B cell (primary cell): ENCODE measurements around the gene FHIT. TPM values are rescaled to one million over a fixed set of nuclear protein-coding genes. Genes with fewer than 3 reads are reported as not detected.

Source experiments
- ATAC-seq: fragments of 200-7000 bp; cut with Tn5 transposase; one replicate; pipeline ENCODE4 v1.10.0; 2021; ENCODE audit warnings: low read depth, mild to moderate bottlenecking, moderate number of reproducible peaks, moderate library complexity
- CTCF ChIA-PET: fragments of 350-600 bp; sonication (Branson Sonifier 250); formaldehyde crosslinking; loops from one replicate; lab custom pipeline; 2021; ENCODE audit warnings: antibody characterized with exemption, inconsistent platforms; lab: Charles Lee
- POLR2A ChIA-PET: fragments of 350-600 bp; sonication (Branson Sonifier 250); formaldehyde crosslinking; loops from one replicate; lab custom pipeline; 2021; ENCODE audit warnings: antibody characterized with exemption; lab: Charles Lee
- DNase-seq: peaks from one replicate; pipeline ENCODE4 v3.0.0; 2013
- H2AFZ ChIP-seq: 2 replicates; pipeline ENCODE4 v1.6.1; 2012; ENCODE audit warnings: mild to moderate bottlenecking, low read depth, low read length; ENCODE audit not compliant: insufficient read depth, poor library complexity, severe bottlenecking
- H3K27ac ChIP-seq, 2 donors: 1 replicate in 1 of 2; 2 replicates in 1 of 2; pipeline ENCODE4 v1.5.1; 2012 to 2013; ENCODE audit warnings: low read length in 2 of 2, mild to moderate bottlenecking in 2 of 2, moderate library complexity in 1 of 2
- H3K27me3 ChIP-seq, 4 experiments: fragments of 200-600 bp in 1 of 4; sonication (generic) in 1 of 4; replicated peaks in 1 of 4; 1 replicate in 2 of 4; 2 replicates in 2 of 4; pipeline versions ENCODE4 v1.6.1 to v1.7.0; 2013 to 2016; ENCODE audit warnings: low read length in 3 of 4, mild to moderate bottlenecking in 2 of 4, mixed read lengths in 1 of 4, moderate library complexity in 1 of 4; ENCODE audit not compliant: insufficient read depth in 4 of 4, control insufficient read depth in 3 of 4; ENCODE audit errors: control extremely low read depth in 1 of 4
- H3K36me3 ChIP-seq, 2 experiments: replicated peaks in 1 of 2; 1 replicate in 1 of 2; 2 replicates in 1 of 2; pipeline versions ENCODE4 v1.6.1 to v1.7.1; 2013; ENCODE audit warnings: low read length in 1 of 2; ENCODE audit not compliant: insufficient read depth in 2 of 2, control insufficient read depth in 1 of 2; ENCODE audit errors: control extremely low read depth in 1 of 2, extremely low read depth in 1 of 2
- H3K4me1 ChIP-seq, 2 donors: fragments of 200-600 bp in 1 of 2; sonication (generic) in 1 of 2; 1 replicate in 1 of 2; 2 replicates in 1 of 2; pipeline versions ENCODE4 v1.5.1 to v1.6.1; 2013 to 2017; ENCODE audit warnings: low read length in 2 of 2; ENCODE audit not compliant: control insufficient read depth in 2 of 2, insufficient read depth in 2 of 2
- H3K4me2 ChIP-seq: replicated peaks from 2 replicates; pipeline ENCODE3; 2012; ENCODE audit warnings: mild to moderate bottlenecking, low read depth, low read length; ENCODE audit not compliant: poor library complexity, severe bottlenecking
- H3K4me3 ChIP-seq, 5 experiments: fragments of 200-600 bp in 1 of 5; sonication (generic) in 1 of 5; 1 replicate in 3 of 5; 2 replicates in 2 of 5; pipeline versions ENCODE4 v1.5.1 to v1.7.0; 2011 to 2016; ENCODE audit warnings: low read length in 4 of 5, mild to moderate bottlenecking in 4 of 5, low read depth in 2 of 5, control low read depth in 1 of 5, moderate library complexity in 1 of 5; ENCODE audit not compliant: insufficient read depth in 1 of 5; ENCODE audit errors: control extremely low read depth in 1 of 5, extremely low read depth in 1 of 5
- H3K79me2 ChIP-seq: fragments of 200-600 bp; sonication (generic); one replicate; pipeline ENCODE4 v1.6.0; 2016; ENCODE audit warnings: low read length; ENCODE audit not compliant: control insufficient read depth, insufficient read depth
- H3K9ac ChIP-seq: fragments of 200-600 bp; sonication (generic); 2 replicates; pipeline ENCODE4 v1.6.1; 2017; ENCODE audit warnings: mild to moderate bottlenecking, low read length, moderate library complexity
- H3K9me3 ChIP-seq, 3 donors: one replicate each; pipeline versions ENCODE4 v1.6.1 to v1.7.1; 2013; ENCODE audit warnings: low read length in 2 of 3; ENCODE audit not compliant: control insufficient read depth in 2 of 3, insufficient read depth in 1 of 3; ENCODE audit errors: control extremely low read depth in 1 of 3
- H4K20me1 ChIP-seq: 2 replicates; pipeline ENCODE4 v1.6.0; 2012; ENCODE audit warnings: mild to moderate bottlenecking, low read length; ENCODE audit not compliant: insufficient read depth, control insufficient read depth, poor library complexity, severe bottlenecking
- H3K27ac Mint-ChIP-seq: one replicate; pipeline ENCODE4 v1.8.0; 2021; ENCODE audit warnings: mixed read lengths
- H3K27me3 Mint-ChIP-seq: one replicate; pipeline ENCODE4 v1.8.0; 2021; ENCODE audit warnings: mixed read lengths
- H3K4me1 Mint-ChIP-seq: one replicate; pipeline ENCODE4 v1.8.0; 2021; ENCODE audit warnings: mixed read lengths
- H3K4me3 Mint-ChIP-seq: one replicate; pipeline ENCODE4 v1.8.0; 2021; ENCODE audit warnings: mixed read lengths
- H3K9me3 Mint-ChIP-seq: one replicate; pipeline ENCODE4 v1.8.0; 2022; ENCODE audit warnings: mixed read lengths; ENCODE audit not compliant: insufficient read depth
- EZH2 ChIP-seq: IDR thresholded peaks from 2 replicates; pipeline ENCODE4 v1.6.1; 2012; ENCODE audit warnings: borderline replicate concordance, low read depth, mild to moderate bottlenecking, moderate library complexity, low read length; ENCODE audit not compliant: insufficient read depth, poor library complexity, severe bottlenecking
- WGBS: methylation state at CpG from one replicate; pipeline ENCODE4 v1.1.5; 2013; ENCODE audit warnings: missing lambda C conversion rate; ENCODE audit not compliant: insufficient coverage; 5-methylcytosine and 5-hydroxymethylcytosine counted together
- intact Hi-C: fragments of 100-400 bp; cut with micrococcal nuclease; formaldehyde crosslinking; loops from one replicate; pipeline ENCODE4 v1.10.0; 2022
- polyA plus RNA-seq: library from polyadenylated mRNA; depleted of rRNA; stranded (reverse); fragments of >200 nt; gene quantifications from 2 replicates; pipeline ENCODE4 v1.2.3, GENCODE V29; 2012
- total RNA-seq, 2 donors: library from RNA; stranded (reverse); fragments of 120-200 nt in 1 of 2; gene quantifications; 1 replicate in 1 of 2; 2 replicates in 1 of 2; pipeline versions ENCODE4 v1.2.3 to v1.2.4, GENCODE V29; 2013 to 2022
- TF ChIP-seq, protein P1 (sequence below): fragments of 200-600 bp; IDR thresholded peaks from one replicate; pipeline ENCODE4 v1.8.0; 2022; ENCODE audit warnings: antibody characterized with exemption, mild to moderate bottlenecking

FHIT gene
- total and polyA plus RNA-seq, 2 donors (not counting 1 experiment from before 2014, with no cell fraction given) = 1.7 to 7.8 TPM

GRCh38 chr3:60844256-60844655 is 407.0 kb downstream of the FHIT start:
- ChIA-PET POLR2A (no interaction called here), CTCF (no interaction called here)
- intact Hi-C loops = no loop called here
- Histone ChIP-seq H3K4me3 (no peak overlapping the region), H3K79me2 (no peaks in the 10 kb centered on the region), H3K27ac (no peak overlapping the region), H3K27me3 (no peaks in the 10 kb centered on the region), H3K36me3 (no peaks in the 10 kb centered on the region), H4K20me1 (no peaks in the 10 kb centered on the region), H3K4me1 (no peaks in the 10 kb centered on the region), H3K9me3 (no peaks in the 10 kb centered on the region), H2AFZ (no peak overlapping the region), H3K9ac (no peak overlapping the region), H3K4me2 (no peak overlapping the region)
- Mint-ChIP-seq H3K27me3 (no peaks in the 10 kb centered on the region), H3K4me3 (no peak overlapping the region), H3K4me1 (no peaks in the 10 kb centered on the region), H3K9me3 (no peaks in the 10 kb centered on the region), H3K27ac (no peak overlapping the region)
- TF ChIP-seq, protein P1, sequence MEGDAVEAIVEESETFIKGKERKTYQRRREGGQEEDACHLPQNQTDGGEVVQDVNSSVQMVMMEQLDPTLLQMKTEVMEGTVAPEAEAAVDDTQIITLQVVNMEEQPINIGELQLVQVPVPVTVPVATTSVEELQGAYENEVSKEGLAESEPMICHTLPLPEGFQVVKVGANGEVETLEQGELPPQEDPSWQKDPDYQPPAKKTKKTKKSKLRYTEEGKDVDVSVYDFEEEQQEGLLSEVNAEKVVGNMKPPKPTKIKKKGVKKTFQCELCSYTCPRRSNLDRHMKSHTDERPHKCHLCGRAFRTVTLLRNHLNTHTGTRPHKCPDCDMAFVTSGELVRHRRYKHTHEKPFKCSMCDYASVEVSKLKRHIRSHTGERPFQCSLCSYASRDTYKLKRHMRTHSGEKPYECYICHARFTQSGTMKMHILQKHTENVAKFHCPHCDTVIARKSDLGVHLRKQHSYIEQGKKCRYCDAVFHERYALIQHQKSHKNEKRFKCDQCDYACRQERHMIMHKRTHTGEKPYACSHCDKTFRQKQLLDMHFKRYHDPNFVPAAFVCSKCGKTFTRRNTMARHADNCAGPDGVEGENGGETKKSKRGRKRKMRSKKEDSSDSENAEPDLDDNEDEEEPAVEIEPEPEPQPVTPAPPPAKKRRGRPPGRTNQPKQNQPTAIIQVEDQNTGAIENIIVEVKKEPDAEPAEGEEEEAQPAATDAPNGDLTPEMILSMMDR = no peak
- TF ChIP-seq EZH2 = no peak
- WGBS = no CpG with 5 or more reads among the region's 1 CpG
- DNase-seq (no peak), ATAC-seq (no peak)

DNA sequence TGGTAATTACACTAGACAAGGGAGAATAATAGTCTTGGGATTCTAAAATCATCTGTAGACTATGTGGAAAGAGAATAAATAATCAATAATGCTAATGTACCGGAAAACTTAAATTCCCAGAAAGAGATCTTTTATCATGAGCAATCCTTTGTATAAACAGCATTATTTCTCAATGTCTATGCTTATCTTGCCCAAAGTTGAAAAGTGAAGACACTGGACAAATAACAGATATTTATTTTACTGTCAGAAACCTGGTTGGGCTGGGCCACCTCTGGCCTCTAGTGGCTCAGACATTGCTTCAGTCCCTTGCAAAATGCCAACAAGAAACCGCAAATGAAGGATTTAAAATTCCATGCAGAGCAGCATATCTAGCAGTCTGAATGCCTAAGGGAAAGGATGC is 409.9 kb downstream of the FHIT start:
- H3K27ac ChIP-seq = no peak overlapping the region
- H3K4me3 ChIP-seq = no peak overlapping the region
- no peak overlapping the region for H3K27ac Mint-ChIP-seq
- H4K20me1 ChIP-seq = no peaks in the 10 kb centered on the region
- H3K4me1 Mint-ChIP-seq = no peaks in the 10 kb centered on the region
- H3K9ac ChIP-seq = no peak overlapping the region
- CTCF ChIA-PET = no interaction called here
- DNase-seq = no peak
- H3K27me3 ChIP-seq = no peaks in the 10 kb centered on the region
- TF ChIP-seq, protein P1 = no peak
- TF ChIP-seq EZH2 = no peak
- no peaks in the 10 kb centered on the region for H3K9me3 ChIP-seq
- no peaks in the 10 kb centered on the region for H3K9me3 Mint-ChIP-seq
- H2AFZ ChIP-seq = no peak overlapping the region
- no peaks in the 10 kb centered on the region for H3K27me3 Mint-ChIP-seq
- H3K4me3 Mint-ChIP-seq = no peak overlapping the region
- WGBS = no CpG with 5 or more reads among the region's 2 CpGs
- no peak overlapping the region for H3K4me2 ChIP-seq
- no peaks in the 10 kb centered on the region for H3K79me2 ChIP-seq
- H3K36me3 ChIP-seq = no peaks in the 10 kb centered on the region
- POLR2A ChIA-PET = no interaction called here
- intact Hi-C loops = no loop called here
- no peak for ATAC-seq
- H3K4me1 ChIP-seq = no peaks in the 10 kb centered on the region
